OCI-LY7 (cell line): ENCODE data around the gene ACOD1.

ENCODE experiments used
- EZH2phosphoT487 ChIP-seq: fragments of 200-600 bp; sonication (generic); IDR thresholded peaks from 2 replicates; pipeline ENCODE4 v1.6.1; 2018; ENCODE audit warnings: low read depth, borderline replicate concordance, mild to moderate bottlenecking, mixed run types, antibody characterized with exemption, low read length, moderate library complexity, mixed read lengths
- TF ChIP-seq, protein P1 (sequence below): fragments of 200-600 bp; sonication (generic); conservative IDR thresholded peaks from 2 replicates; pipeline ENCODE4 v1.5.1; 2014; ENCODE audit warnings: mild to moderate bottlenecking, antibody characterized with exemption, low read length, moderate library complexity, mixed read lengths

DNA sequence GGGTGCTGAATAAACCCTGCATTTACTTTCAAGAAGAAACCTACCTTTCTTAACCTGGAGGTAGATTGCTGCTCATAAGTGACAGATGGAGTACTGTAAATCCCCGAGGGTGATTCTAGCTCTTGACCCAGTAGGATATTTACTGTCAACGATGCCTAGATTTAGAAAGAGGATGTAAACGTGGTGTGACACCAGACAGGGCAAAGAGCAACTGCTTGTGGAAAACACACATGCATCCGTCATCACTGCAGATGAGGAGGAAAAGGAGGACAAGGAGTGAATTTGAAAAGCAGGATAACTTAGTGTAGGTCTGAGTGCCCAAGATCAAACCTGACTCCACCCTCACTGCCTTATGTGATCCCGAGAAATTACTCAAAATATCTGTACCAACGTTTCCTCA, 33.8 kb downstream of the ACOD1 start:
- TF ChIP-seq, protein P1, sequence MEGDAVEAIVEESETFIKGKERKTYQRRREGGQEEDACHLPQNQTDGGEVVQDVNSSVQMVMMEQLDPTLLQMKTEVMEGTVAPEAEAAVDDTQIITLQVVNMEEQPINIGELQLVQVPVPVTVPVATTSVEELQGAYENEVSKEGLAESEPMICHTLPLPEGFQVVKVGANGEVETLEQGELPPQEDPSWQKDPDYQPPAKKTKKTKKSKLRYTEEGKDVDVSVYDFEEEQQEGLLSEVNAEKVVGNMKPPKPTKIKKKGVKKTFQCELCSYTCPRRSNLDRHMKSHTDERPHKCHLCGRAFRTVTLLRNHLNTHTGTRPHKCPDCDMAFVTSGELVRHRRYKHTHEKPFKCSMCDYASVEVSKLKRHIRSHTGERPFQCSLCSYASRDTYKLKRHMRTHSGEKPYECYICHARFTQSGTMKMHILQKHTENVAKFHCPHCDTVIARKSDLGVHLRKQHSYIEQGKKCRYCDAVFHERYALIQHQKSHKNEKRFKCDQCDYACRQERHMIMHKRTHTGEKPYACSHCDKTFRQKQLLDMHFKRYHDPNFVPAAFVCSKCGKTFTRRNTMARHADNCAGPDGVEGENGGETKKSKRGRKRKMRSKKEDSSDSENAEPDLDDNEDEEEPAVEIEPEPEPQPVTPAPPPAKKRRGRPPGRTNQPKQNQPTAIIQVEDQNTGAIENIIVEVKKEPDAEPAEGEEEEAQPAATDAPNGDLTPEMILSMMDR = no peak
- no peak for TF ChIP-seq EZH2phosphoT487
